ENCODE measurements around the gene YIPF4.

DNA sequence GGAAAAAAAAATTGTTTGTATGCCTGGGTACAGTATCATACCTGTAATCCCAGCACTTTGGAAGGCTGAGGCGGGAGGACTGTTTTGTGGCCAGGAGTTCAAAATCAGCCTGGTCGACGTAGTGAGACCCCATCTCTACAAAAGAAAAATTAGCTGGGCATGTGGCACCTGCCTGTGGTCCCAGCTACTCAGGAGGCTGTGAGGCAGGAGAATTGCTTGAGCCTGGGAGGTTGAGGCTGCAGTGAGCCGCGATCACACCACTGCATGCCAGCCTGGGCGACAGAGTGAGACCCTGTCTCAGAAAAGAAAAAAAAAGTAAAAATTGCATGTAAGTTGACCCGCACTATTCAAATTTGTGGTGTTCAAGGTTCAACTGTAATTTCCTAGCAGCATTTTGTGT is 32.9 kb downstream of the YIPF4 start:
- TF ChIP-seq, protein P1, sequence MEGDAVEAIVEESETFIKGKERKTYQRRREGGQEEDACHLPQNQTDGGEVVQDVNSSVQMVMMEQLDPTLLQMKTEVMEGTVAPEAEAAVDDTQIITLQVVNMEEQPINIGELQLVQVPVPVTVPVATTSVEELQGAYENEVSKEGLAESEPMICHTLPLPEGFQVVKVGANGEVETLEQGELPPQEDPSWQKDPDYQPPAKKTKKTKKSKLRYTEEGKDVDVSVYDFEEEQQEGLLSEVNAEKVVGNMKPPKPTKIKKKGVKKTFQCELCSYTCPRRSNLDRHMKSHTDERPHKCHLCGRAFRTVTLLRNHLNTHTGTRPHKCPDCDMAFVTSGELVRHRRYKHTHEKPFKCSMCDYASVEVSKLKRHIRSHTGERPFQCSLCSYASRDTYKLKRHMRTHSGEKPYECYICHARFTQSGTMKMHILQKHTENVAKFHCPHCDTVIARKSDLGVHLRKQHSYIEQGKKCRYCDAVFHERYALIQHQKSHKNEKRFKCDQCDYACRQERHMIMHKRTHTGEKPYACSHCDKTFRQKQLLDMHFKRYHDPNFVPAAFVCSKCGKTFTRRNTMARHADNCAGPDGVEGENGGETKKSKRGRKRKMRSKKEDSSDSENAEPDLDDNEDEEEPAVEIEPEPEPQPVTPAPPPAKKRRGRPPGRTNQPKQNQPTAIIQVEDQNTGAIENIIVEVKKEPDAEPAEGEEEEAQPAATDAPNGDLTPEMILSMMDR (conservative IDR thresholded peaks at IDR 0.05), result no peak
- no peak for TF ChIP-seq ZFX (IDR thresholded peaks at IDR 0.05)
